Activated naive CD8-positive, alpha-beta T cell treated with anti-CD3 and anti-CD28 coated beads for 36 hours (primary cell): ENCODE measurements around the gene SGMS2. TPM values are rescaled to one million over a fixed set of nuclear protein-coding genes. Genes with fewer than 3 reads are reported as not detected.
A peak's percentile ranks its signal among the peaks of the same experiment; 100 is the strongest.

Experiments used
- DNase-seq: peaks from one replicate; pipeline ENCODE4 v3.0.0; 2021
- H3K27ac Mint-ChIP-seq: one replicate; pipeline ENCODE4 v1.8.0; 2022; ENCODE audit warnings: mild to moderate bottlenecking, moderate library complexity, mixed read lengths
- H3K27me3 Mint-ChIP-seq: one replicate; pipeline ENCODE4 v1.8.0; 2022; ENCODE audit warnings: mild to moderate bottlenecking, mixed read lengths
- H3K36me3 Mint-ChIP-seq: one replicate; pipeline ENCODE4 v1.8.0; 2021; ENCODE audit warnings: mild to moderate bottlenecking, mixed read lengths
- H3K4me1 Mint-ChIP-seq: one replicate; pipeline ENCODE4 v1.8.0; 2021; ENCODE audit warnings: mixed read lengths
- H3K4me3 Mint-ChIP-seq: one replicate; pipeline ENCODE4 v1.8.0; 2022; ENCODE audit warnings: mild to moderate bottlenecking, moderate library complexity, mixed read lengths
- H3K9me3 Mint-ChIP-seq: one replicate; pipeline ENCODE4 v1.8.0; 2022; ENCODE audit warnings: mixed read lengths
- total RNA-seq, 2 experiments: library from RNA; stranded (reverse); gene quantifications; one replicate each; pipeline ENCODE4 v1.2.3, GENCODE V29; 2021

The SGMS2 gene
- total RNA-seq, 2 experiments from 2014 or later = 0.46 to 0.56 TPM

DNA sequence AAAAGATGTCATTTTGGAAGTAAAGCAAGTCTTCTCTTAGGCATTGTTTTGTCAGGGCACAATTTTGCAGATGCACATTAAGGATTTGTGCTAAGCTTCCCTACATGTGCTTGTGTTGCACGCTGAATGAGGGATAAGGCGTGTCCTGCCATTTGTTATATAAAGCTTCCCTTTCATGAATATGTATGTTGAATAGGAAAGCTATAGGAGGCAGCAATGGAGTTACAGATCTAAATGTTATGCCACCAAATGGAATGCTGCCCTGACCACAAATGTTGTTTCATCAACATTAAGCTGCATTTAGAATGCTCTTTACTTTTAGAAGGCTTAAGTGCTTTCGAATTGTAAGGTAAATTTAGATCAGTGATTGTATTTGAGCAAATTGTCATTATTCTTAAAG is 20.9 kb downstream of the SGMS2 start:
- H3K4me1 Mint-ChIP-seq = no peaks in the 10 kb centered on the region
- peaks cover 21% of the 10 kb centered on the region for H3K27me3 Mint-ChIP-seq
- H3K9me3 Mint-ChIP-seq = peaks cover 4% of the 10 kb centered on the region
- H3K27ac Mint-ChIP-seq = no peak overlapping the region
- no peak for DNase-seq
- H3K4me3 Mint-ChIP-seq = no peak overlapping the region
- H3K36me3 Mint-ChIP-seq = no peaks in the 10 kb centered on the region

DNA sequence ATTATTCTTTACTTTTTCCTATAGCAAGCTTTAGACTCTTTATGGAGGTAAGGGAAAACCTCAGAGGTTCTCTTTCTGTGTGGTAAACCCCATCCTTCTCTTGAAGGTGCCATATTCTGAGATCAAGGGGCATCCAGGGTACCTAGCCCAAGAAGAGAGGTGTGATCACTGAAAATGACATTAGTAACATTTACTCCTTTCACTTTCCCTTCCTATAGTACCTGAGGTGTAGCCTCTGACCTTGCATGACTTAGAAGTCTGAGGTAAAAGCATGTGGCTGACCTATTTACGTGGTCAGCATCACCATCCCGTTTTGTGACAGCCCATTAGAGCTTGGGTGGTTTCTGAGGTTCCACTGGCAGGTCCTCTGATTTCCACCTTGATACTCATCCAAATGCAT is 25.7 kb downstream of the SGMS2 start:
- H3K36me3 Mint-ChIP-seq = no peaks in the 10 kb centered on the region
- H3K4me3 Mint-ChIP-seq = no peak overlapping the region
- H3K27ac Mint-ChIP-seq = no peak overlapping the region
- peaks cover 16% of the 10 kb centered on the region for H3K27me3 Mint-ChIP-seq
- no peaks in the 10 kb centered on the region for H3K4me1 Mint-ChIP-seq
- DNase-seq = no peak
- H3K9me3 Mint-ChIP-seq = peaks cover 4% of the 10 kb centered on the region

DNA sequence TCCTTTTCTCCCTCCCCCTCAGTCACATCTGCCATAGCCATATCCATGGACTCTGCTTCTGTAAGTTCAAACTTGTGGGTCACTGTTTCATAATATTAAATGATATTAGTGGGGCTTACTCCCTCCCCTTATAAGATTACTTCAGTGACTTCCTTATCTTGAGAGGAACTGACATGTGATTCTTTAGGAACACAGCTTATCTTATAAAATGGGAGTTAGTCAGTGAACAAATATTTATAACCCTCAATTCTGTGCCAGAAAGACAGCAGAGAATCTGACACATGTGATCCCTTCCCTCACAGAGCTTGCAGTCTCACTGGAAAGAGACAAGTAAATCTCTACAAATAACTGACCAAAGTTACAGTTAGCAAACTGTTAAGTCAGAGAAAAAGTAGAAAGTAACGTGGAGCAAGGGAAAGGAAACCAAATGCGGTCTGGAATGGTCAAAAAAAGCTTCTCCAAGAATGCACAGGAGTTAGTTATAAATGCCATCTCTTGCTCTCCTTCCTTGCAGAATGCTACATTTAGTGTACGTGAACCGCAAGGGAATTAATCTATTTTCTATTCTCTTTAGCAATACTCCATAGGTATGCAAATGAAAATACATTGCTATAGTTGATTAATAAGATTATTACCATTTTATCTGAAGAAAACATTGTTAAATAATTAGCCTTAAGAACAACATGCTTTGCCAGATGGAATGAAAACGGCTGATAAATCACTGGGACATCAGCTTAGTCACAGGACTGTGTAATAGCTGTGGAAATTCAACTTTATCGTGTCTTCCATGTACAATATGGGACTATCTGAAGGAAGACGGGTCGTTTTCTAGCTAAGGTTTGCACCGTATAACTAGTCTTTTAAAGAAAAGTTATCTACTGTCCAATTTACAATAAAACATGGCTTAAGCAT is 29.0 kb downstream of the SGMS2 start:
- Mint-ChIP-seq H3K4me1 (no peaks in the 10 kb centered on the region), H3K27me3 (peaks cover 34% of the 10 kb centered on the region), H3K36me3 (no peaks in the 10 kb centered on the region), H3K9me3 (no peaks in the 10 kb centered on the region), H3K27ac (no peak overlapping the region), H3K4me3 (no peak overlapping the region)
- no peak for DNase-seq

GRCh38 chr4:107854356-107855022 is 29.8 kb downstream of the SGMS2 start:
- H3K4me1 Mint-ChIP-seq = no peaks in the 10 kb centered on the region

GRCh38 chr4:107855723-107856122 is 31.0 kb downstream of the SGMS2 start:
- no peak overlapping the region for H3K27ac Mint-ChIP-seq
- H3K4me1 Mint-ChIP-seq = no peaks in the 10 kb centered on the region
- no peak for DNase-seq
- no peaks in the 10 kb centered on the region for H3K9me3 Mint-ChIP-seq
- peaks cover 39% of the 10 kb centered on the region for H3K27me3 Mint-ChIP-seq
- H3K36me3 Mint-ChIP-seq = no peaks in the 10 kb centered on the region
- H3K4me3 Mint-ChIP-seq = no peak overlapping the region

More at GRCh38 chr4:107854356-107855022, 29.8 kb downstream of the SGMS2 start:
- Mint-ChIP-seq H3K4me3 (no peak overlapping the region), H3K9me3 (no peaks in the 10 kb centered on the region), H3K36me3 (no peaks in the 10 kb centered on the region), H3K27me3 (peaks cover 37% of the 10 kb centered on the region), H3K27ac (no peak overlapping the region)
- DNase-seq = no peak

GRCh38 chr4:107856901-107857300 is 32.2 kb downstream of the SGMS2 start:
- peaks cover 51% of the 10 kb centered on the region for H3K27me3 Mint-ChIP-seq
- H3K4me3 Mint-ChIP-seq = no peak overlapping the region
- DNase-seq = no peak
- no peaks in the 10 kb centered on the region for H3K9me3 Mint-ChIP-seq
- H3K4me1 Mint-ChIP-seq = no peaks in the 10 kb centered on the region
- H3K36me3 Mint-ChIP-seq = no peaks in the 10 kb centered on the region
- H3K27ac Mint-ChIP-seq = no peak overlapping the region

GRCh38 chr4:107857741-107858140 is 33.0 kb downstream of the SGMS2 start:
- Mint-ChIP-seq H3K27ac (no peak overlapping the region), H3K36me3 (no peaks in the 10 kb centered on the region), H3K9me3 (no peaks in the 10 kb centered on the region), H3K4me1 (peaks cover 4% of the 10 kb centered on the region), H3K27me3 (peaks cover 51% of the 10 kb centered on the region), H3K4me3 (no peak overlapping the region)
- no peak for DNase-seq

DNA sequence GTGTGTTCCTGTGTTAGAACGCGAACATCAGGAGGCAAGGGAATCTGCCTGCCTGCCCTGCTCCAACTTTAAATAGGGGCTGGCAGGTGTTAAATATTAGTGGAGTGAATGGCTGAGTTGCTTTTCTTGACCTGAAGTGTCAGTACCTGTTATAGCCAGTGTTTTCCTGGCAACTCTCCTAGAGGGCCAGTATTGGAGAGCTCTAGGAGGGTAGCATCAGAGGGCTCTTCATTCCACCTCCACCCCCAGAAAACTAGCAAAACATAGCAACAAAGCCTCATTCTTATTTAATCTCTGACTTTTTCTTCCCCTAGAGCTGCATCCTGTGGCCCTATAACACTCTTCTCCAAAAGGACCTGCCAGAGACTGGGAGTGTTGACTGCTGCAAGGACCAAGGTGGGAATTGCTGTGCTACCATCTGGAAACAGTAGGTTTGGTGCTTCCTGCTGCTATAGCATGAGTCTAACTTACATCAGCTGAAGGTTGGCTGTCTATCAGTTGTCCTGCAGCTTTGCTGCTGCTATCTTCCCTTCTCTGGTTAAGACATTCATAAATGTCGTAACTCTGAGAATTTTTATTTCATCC is 33.5 kb downstream of the SGMS2 start:
- H3K4me1 Mint-ChIP-seq = peaks cover 9% of the 10 kb centered on the region
- H3K27ac Mint-ChIP-seq = no peak overlapping the region
- no peak overlapping the region for H3K4me3 Mint-ChIP-seq
- no peak for DNase-seq
- peaks cover 51% of the 10 kb centered on the region for H3K27me3 Mint-ChIP-seq
- no peaks in the 10 kb centered on the region for H3K9me3 Mint-ChIP-seq
- no peaks in the 10 kb centered on the region for H3K36me3 Mint-ChIP-seq

DNA sequence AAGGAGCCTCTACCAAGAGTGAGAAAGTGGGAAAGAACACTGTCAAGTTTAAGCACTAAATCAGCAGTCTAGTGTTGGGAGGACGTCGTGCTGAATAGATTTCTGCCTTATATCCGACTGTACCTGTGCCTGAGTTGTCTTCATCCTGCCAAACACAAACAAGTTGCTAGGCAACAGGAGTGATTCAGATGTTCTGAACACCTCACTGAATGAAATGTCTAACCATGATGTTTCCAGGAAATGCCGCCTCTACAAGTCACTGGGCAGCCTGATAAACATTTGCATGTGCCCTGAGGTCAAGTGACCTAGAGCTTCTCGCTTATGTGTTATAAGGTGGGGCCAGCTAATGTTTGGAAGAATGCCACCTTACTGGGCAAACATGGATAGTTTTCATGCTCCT is 37.9 kb downstream of the SGMS2 start:
- DNase-seq = peak; percentile 20
- H3K4me3 Mint-ChIP-seq = no peak overlapping the region
- H3K4me1 Mint-ChIP-seq = peaks cover 21% of the 10 kb centered on the region
- no peaks in the 10 kb centered on the region for H3K36me3 Mint-ChIP-seq
- no peaks in the 10 kb centered on the region for H3K9me3 Mint-ChIP-seq
- H3K27ac Mint-ChIP-seq = no peak overlapping the region
- peaks cover 31% of the 10 kb centered on the region for H3K27me3 Mint-ChIP-seq

- no peaks in the 10 kb centered on the region for H3K36me3 Mint-ChIP-seq
- H3K4me1 Mint-ChIP-seq = peaks cover 21% of the 10 kb centered on the region
- DNase-seq = no peak
- H3K4me3 Mint-ChIP-seq = no peak overlapping the region
- H3K27ac Mint-ChIP-seq = no peak overlapping the region
- H3K27me3 Mint-ChIP-seq = peaks cover 28% of the 10 kb centered on the region
- H3K9me3 Mint-ChIP-seq = no peaks in the 10 kb centered on the region
These were observed 38.7 kb downstream of the SGMS2 start for GRCh38 chr4:107863416-107863815.

GRCh38 chr4:107863850-107864371 is 39.2 kb downstream of the SGMS2 start:
- Mint-ChIP-seq H3K27me3 (peaks cover 25% of the 10 kb centered on the region), H3K9me3 (no peaks in the 10 kb centered on the region), H3K4me1 (peaks cover 21% of the 10 kb centered on the region), H3K36me3 (no peaks in the 10 kb centered on the region), H3K27ac (no peak overlapping the region), H3K4me3 (no peak overlapping the region)
- DNase-seq = peak; percentile 38

- Mint-ChIP-seq H3K27me3 (peaks cover 10% of the 10 kb centered on the region), H3K27ac (no peak overlapping the region), H3K4me1 (peaks cover 21% of the 10 kb centered on the region), H3K4me3 (no peak overlapping the region), H3K36me3 (no peaks in the 10 kb centered on the region), H3K9me3 (no peaks in the 10 kb centered on the region)
- no peak for DNase-seq
These were observed 42.0 kb downstream of the SGMS2 start for GRCh38 chr4:107866726-107867125.

DNA sequence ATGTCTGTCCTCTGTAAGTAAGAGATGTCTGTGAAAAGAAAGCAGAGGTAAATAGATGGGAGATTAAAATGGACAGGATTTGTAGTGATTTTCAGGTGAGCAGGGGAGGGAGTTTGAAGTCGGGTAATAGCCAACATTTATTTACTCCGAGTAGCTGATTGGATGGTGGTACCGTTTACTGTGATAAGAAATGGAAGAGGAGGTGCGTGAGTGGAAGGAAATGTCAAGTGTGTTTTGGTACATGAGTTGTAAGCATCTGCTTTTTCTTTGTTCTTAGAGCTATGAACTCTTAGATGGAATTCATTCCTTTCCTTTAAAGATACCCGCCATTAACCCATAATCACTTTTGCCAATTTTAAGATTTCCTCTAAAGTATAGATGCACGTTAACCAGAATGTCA is 45.5 kb downstream of the SGMS2 start:
- no peak overlapping the region for H3K27ac Mint-ChIP-seq
- H3K27me3 Mint-ChIP-seq = peaks cover 5% of the 10 kb centered on the region
- H3K4me1 Mint-ChIP-seq = peaks cover 3% of the 10 kb centered on the region
- no peak overlapping the region for H3K4me3 Mint-ChIP-seq
- no peak for DNase-seq
- H3K36me3 Mint-ChIP-seq = no peaks in the 10 kb centered on the region
- peaks cover 2% of the 10 kb centered on the region for H3K9me3 Mint-ChIP-seq

DNA sequence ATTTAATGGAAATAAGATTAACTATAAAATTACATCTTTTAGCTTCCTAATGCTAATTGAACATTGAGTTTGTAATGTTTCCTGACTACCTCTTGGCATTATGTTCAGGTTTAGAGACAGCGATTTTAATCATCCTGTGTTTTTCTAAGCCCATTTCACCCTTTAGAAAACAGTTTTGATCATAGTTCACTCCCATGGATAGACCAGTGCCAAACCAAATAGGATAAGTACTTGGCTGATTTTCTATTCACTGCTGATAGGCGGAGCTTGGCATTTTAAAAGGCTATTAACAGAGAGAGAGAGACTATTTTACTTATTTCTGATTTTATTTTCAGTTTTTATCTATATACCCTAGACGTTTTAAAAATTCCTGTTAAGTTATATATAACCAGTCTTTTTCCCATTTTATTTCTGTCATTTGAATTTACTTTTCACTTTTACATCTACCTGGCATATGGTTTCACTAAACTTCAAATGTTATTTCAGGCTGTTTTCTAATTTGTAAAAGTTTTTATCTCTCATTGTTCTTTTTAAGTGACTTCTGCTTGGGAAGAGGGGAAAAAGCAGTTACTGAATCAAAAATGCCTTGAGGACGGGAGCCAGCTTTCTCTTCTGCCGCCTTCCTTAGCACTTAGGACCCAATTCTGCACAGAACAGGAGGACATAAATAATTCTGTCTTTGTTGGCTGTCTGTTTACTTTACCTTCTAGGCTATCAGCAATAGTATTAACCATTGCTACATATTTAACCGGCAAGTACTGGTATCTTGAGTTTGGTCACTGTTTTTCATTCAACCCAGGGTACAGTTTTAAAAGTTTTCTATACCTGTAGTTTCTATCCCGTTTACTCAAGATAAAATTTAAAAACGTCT is 46.4 kb downstream of the SGMS2 start:
- H3K4me1 Mint-ChIP-seq = no peaks in the 10 kb centered on the region
- no peaks in the 10 kb centered on the region for H3K36me3 Mint-ChIP-seq
- H3K4me3 Mint-ChIP-seq = no peak overlapping the region
- H3K27ac Mint-ChIP-seq = no peak overlapping the region
- DNase-seq = no peak
- peaks cover 3% of the 10 kb centered on the region for H3K9me3 Mint-ChIP-seq
- H3K27me3 Mint-ChIP-seq = peaks cover 3% of the 10 kb centered on the region
